IMR-90 (cell line): ENCODE measurements around the gene LY86. TPM values are rescaled to one million over a fixed set of nuclear protein-coding genes. Genes with fewer than 3 reads are reported as not detected.

Experiments
- ATAC-seq: fragments of 200-7000 bp; cut with Tn5 transposase; 2 replicates; pipeline ENCODE4 v1.9.1; 2020; ENCODE audit warnings: low read depth, mild to moderate bottlenecking, moderate library complexity
- BruUV-seq: library from RNA; stranded (reverse); fragments of 400-500 nt; replicated peaks from 2 replicates; lab custom pipeline; 2021; lab: Mats Ljungman, UMichigan
- CTCF ChIA-PET: fragments of 300-600 bp; formaldehyde crosslinking; extraction: SDS; loops from one replicate; lab custom pipeline; 2021; ENCODE audit warnings: antibody characterized with exemption; lab: Yijun Ruan, JAX
- POLR2A ChIA-PET: fragments of 300-600 bp; sonication (Branson Sonifier 250); formaldehyde crosslinking; loops from one replicate; lab custom pipeline; 2022; ENCODE audit warnings: antibody characterized with exemption; ENCODE audit not compliant: unreplicated experiment; lab: Charles Lee
- DNase-seq: peaks from one replicate; pipeline ENCODE4 v3.0.0; 2013
- H2AFZ ChIP-seq: replicated peaks from 2 replicates; pipeline ENCODE3; 2013; ENCODE audit warnings: low read length, mild to moderate bottlenecking; ENCODE audit not compliant: poor library complexity
- H2AK5ac ChIP-seq: 2 replicates; pipeline ENCODE4 v1.6.1; 2013; ENCODE audit warnings: low read depth, low read length, inconsistent platforms
- H2AK9ac ChIP-seq: replicated peaks from 2 replicates; pipeline ENCODE3; 2013; ENCODE audit warnings: mild to moderate bottlenecking, low read depth, low read length, moderate library complexity; ENCODE audit not compliant: poor library complexity
- H2BK120ac ChIP-seq: 2 replicates; pipeline ENCODE4 v1.6.1; 2013; ENCODE audit warnings: low read depth, low read length, inconsistent platforms
- H2BK15ac ChIP-seq: 3 replicates; pipeline ENCODE4 v1.6.1; 2013; ENCODE audit warnings: low read depth, low read length, inconsistent platforms
- H2BK20ac ChIP-seq: 2 replicates; pipeline ENCODE4 v1.6.1; 2013; ENCODE audit warnings: low read depth, mild to moderate bottlenecking, inconsistent platforms, low read length, moderate library complexity
- H2BK5ac ChIP-seq: 2 replicates; pipeline ENCODE4 v1.6.1; 2013; ENCODE audit warnings: mild to moderate bottlenecking, low read depth, low read length, inconsistent platforms; ENCODE audit not compliant: poor library complexity, severe bottlenecking
- H3K14ac ChIP-seq: replicated peaks from 2 replicates; pipeline ENCODE4 v1.6.1; 2013; ENCODE audit warnings: low read depth, low read length, inconsistent platforms
- H3K18ac ChIP-seq: 2 replicates; pipeline ENCODE4 v1.6.1; 2013; ENCODE audit warnings: low read depth, low read length, control low read depth
- H3K23ac ChIP-seq: 2 replicates; pipeline ENCODE4 v1.6.1; 2013; ENCODE audit warnings: low read depth, low read length, inconsistent platforms
- H3K27ac ChIP-seq: 2 replicates; pipeline ENCODE4 v1.5.1; 2013; ENCODE audit warnings: mild to moderate bottlenecking, control low read depth, low read length; ENCODE audit not compliant: insufficient read depth
- H3K27me3 ChIP-seq: 2 replicates; pipeline ENCODE4 v1.6.1; 2013; ENCODE audit warnings: low read length; ENCODE audit not compliant: control insufficient read depth, insufficient read depth
- H3K36me3 ChIP-seq: 2 replicates; pipeline ENCODE4 v1.6.1; 2013; ENCODE audit warnings: low read length, mixed read lengths; ENCODE audit not compliant: control insufficient read depth, insufficient read depth
- H3K4ac ChIP-seq: 2 replicates; pipeline ENCODE4 v1.6.1; 2013; ENCODE audit warnings: low read depth, low read length, inconsistent platforms
- H3K4me1 ChIP-seq: 2 replicates; pipeline ENCODE4 v1.6.1; 2013; ENCODE audit warnings: low read length, mixed read lengths; ENCODE audit not compliant: control insufficient read depth, insufficient read depth
- H3K4me2 ChIP-seq: 2 replicates; pipeline ENCODE4 v1.6.1; 2013; ENCODE audit warnings: low read depth, mild to moderate bottlenecking, control low read depth, low read length, moderate library complexity
- H3K4me3 ChIP-seq: 2 replicates; pipeline ENCODE4 v1.5.1; 2013; ENCODE audit warnings: low read depth, mild to moderate bottlenecking, control low read depth, low read length, moderate library complexity; ENCODE audit not compliant: insufficient read depth
- H3K56ac ChIP-seq: 2 replicates; pipeline ENCODE4 v1.6.1; 2013; ENCODE audit warnings: low read length, inconsistent platforms; ENCODE audit not compliant: insufficient read depth; ENCODE audit errors: extremely low read depth
- H3K79me1 ChIP-seq, 2 experiments: 2 replicates each; pipeline ENCODE4 v1.6.1; 2013; ENCODE audit warnings: low read length in 2 of 2, inconsistent platforms in 1 of 2, low read depth in 1 of 2
- H3K9ac ChIP-seq: 2 replicates; pipeline ENCODE4 v1.6.1; 2013; ENCODE audit warnings: low read depth, low read length, control low read depth
- H3K9me1 ChIP-seq: 2 replicates; pipeline ENCODE4 v1.6.1; 2013; ENCODE audit warnings: low read length, inconsistent platforms; ENCODE audit not compliant: insufficient read depth
- H3K9me3 ChIP-seq: 2 replicates; pipeline ENCODE4 v1.6.1; 2013; ENCODE audit warnings: low read length; ENCODE audit not compliant: control insufficient read depth, insufficient read depth
- H4K20me1 ChIP-seq: 2 replicates; pipeline ENCODE4 v1.6.1; 2013; ENCODE audit warnings: low read length, inconsistent platforms; ENCODE audit not compliant: insufficient read depth
- H4K5ac ChIP-seq: 2 replicates; pipeline ENCODE4 v1.6.1; 2013; ENCODE audit warnings: mild to moderate bottlenecking, low read depth, low read length, control low read depth
- H4K8ac ChIP-seq, 2 experiments: 2 replicates each; pipeline ENCODE4 v1.6.1; 2013; ENCODE audit warnings: low read depth in 2 of 2, low read length in 2 of 2, control low read depth in 1 of 2, inconsistent platforms in 1 of 2
- H4K91ac ChIP-seq: 2 replicates; pipeline ENCODE4 v1.6.1; 2013; ENCODE audit warnings: low read depth, low read length, inconsistent platforms; ENCODE audit not compliant: insufficient read depth
- BHLHE40 ChIP-seq: fragments of 150-350 bp; IDR thresholded peaks from 2 replicates; pipeline ENCODE4 v1.6.1; 2016; ENCODE audit warnings: mild to moderate bottlenecking, low read depth, low read length
- CEBPB ChIP-seq: IDR thresholded peaks from 2 replicates; pipeline ENCODE4 v1.6.1; 2012; ENCODE audit warnings: low read depth, low read length, improper control_type of control experiment
- CHD1 ChIP-seq: IDR thresholded peaks from 2 replicates; pipeline ENCODE4 v1.6.1; 2012; ENCODE audit warnings: low read depth, low read length, improper control_type of control experiment
- FOS ChIP-seq: fragments of 150-350 bp; IDR thresholded peaks from 2 replicates; pipeline ENCODE4 v1.6.1; 2016; ENCODE audit warnings: low read depth, low read length
- MAFK ChIP-seq: IDR thresholded peaks from 2 replicates; pipeline ENCODE4 v1.6.1; 2012; ENCODE audit warnings: low read depth, low read length, improper control_type of control experiment
- MAZ ChIP-seq: IDR thresholded peaks from 2 replicates; pipeline ENCODE4 v1.6.1; 2012; ENCODE audit warnings: low read depth, mild to moderate bottlenecking, low read length, improper control_type of control experiment, moderate library complexity, borderline replicate concordance
- MXI1 ChIP-seq: IDR thresholded peaks from 2 replicates; pipeline ENCODE4 v1.6.1; 2012; ENCODE audit warnings: low read depth, mild to moderate bottlenecking, low read length, moderate library complexity, borderline replicate concordance
- NFE2L2 ChIP-seq: fragments of 150-350 bp; IDR thresholded peaks from 2 replicates; pipeline ENCODE4 v1.6.1; 2016; ENCODE audit warnings: low read depth, mild to moderate bottlenecking, low read length
- POLR2A ChIP-seq: IDR thresholded peaks from 2 replicates; pipeline ENCODE4 v1.6.1; 2012; ENCODE audit warnings: mild to moderate bottlenecking, low read depth, low read length
- RAD21 ChIP-seq: IDR thresholded peaks from 2 replicates; pipeline ENCODE4 v1.6.1; 2012; ENCODE audit warnings: low read length, improper control_type of control experiment
- RCOR1 ChIP-seq: IDR thresholded peaks from 2 replicates; pipeline ENCODE4 v1.6.1; 2012; ENCODE audit warnings: mild to moderate bottlenecking, low read length, improper control_type of control experiment; ENCODE audit not compliant: insufficient replicate concordance
- RFX5 ChIP-seq: IDR thresholded peaks from 2 replicates; pipeline ENCODE4 v1.8.0; 2012; ENCODE audit warnings: low read depth, mild to moderate bottlenecking, low read length, moderate library complexity
- SMC3 ChIP-seq: fragments of 150-350 bp; IDR thresholded peaks from 2 replicates; pipeline ENCODE4 v1.6.1; 2016; ENCODE audit warnings: low read depth, mild to moderate bottlenecking, antibody characterized with exemption, low read length, moderate library complexity
- WGBS, 2 experiments: methylation state at CpG; one replicate each; pipeline versions ENCODE4 v1.1.5 to v1.1.7; 2013; ENCODE audit warnings: missing lambda C conversion rate in 2 of 2; ENCODE audit not compliant: insufficient read length in 1 of 2; ENCODE audit errors: extremely low coverage in 2 of 2; 5-methylcytosine and 5-hydroxymethylcytosine counted together
- dilution Hi-C: fragments of 300-500 bp; cut with HindIII; formaldehyde crosslinking; loops from one replicate; pipeline ENCODE4 v1.14.3; 2018; ENCODE audit warnings: low sequenced_read_pairs; ENCODE audit not compliant: unreplicated experiment
- in situ Hi-C: fragments of 300-500 bp; cut with MboI; formaldehyde crosslinking; loops from 3 replicates; pipeline ENCODE4 v1.14.3; 2019; ENCODE audit warnings: low sequenced_read_pairs, inconsistent platforms, mixed read lengths
- intact Hi-C: fragments of 100-400 bp; cut with micrococcal nuclease; formaldehyde crosslinking; loops from 2 replicates; pipeline ENCODE4 v1.10.0; 2022
- polyA plus RNA-seq, 3 experiments: library from polyadenylated mRNA; depleted of rRNA; stranded (reverse); fragments of >200 nt; gene quantifications; 2 replicates each; pipeline ENCODE4 v1.2.3, GENCODE V29; 2012; ENCODE audit warnings: low replicate concordance in 1 of 3
- total RNA-seq: library from RNA; depleted of rRNA; stranded (reverse); fragments of >200 nt; gene quantifications from 2 replicates; pipeline ENCODE4 v1.2.3, GENCODE V29; 2012
- TF ChIP-seq, protein P1 (sequence below): fragments of 150-350 bp; IDR thresholded peaks from 2 replicates; pipeline ENCODE4 v1.6.1; 2016; ENCODE audit warnings: low read depth, mild to moderate bottlenecking, low read length, moderate library complexity, borderline replicate concordance
- TF ChIP-seq, protein P2 (sequence below): fragments of 150-350 bp; IDR thresholded peaks from 2 replicates; pipeline ENCODE4 v1.6.1; 2017; ENCODE audit warnings: mild to moderate bottlenecking, antibody characterized with exemption, low read length, low read depth
- TF ChIP-seq, protein P3 (sequence below): conservative IDR thresholded peaks from 2 replicates; pipeline ENCODE4 v1.5.1; 2012; ENCODE audit warnings: mild to moderate bottlenecking, low read depth, low read length, improper control_type of control experiment

LY86 gene
- total and polyA plus RNA-seq, 2 of the 4 experiments (the other 2 are of a cell fraction) = not detected

DNA sequence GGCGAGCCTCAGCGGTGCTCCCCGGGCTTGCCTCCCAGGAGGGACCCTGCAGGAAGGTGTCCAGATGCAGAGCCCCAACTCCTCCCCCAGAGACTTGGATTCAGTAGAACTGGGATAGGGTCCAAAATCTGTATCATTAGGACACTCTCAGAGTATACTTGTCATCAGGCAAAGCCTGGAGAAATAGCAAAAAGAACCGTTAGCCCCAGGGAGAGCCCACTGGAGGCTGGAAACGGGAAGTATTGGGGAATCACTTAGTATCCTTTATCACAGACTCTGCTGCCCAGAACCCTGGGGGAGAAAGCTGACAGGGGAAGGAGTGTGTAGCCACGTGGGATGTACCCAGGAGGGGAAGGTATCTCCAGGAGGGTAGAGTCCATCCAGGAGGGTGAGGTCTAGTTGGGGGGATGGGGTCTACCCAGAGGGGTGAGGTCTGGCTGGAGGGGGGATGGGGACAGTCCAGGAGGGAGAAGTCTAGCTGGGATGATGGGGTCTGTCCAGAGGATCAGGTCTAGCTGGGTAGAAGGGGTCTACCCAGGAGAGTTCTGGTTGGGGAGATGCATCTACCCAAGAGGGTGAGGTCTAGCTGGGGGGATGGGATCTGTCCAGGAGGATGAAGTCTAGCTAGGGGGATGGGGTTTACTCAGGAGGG, 107.2 kb downstream of the LY86 start:
- Histone ChIP-seq H2AFZ (peak overlapping the region; percentile 56), H2BK5ac (no peak overlapping the region), H2BK120ac (no peak overlapping the region), H3K9me3 (no peaks in the 10 kb centered on the region), H3K27me3 (no peaks in the 10 kb centered on the region), H4K5ac (no peak overlapping the region), H2AK9ac (no peak overlapping the region), H2BK15ac (no peak overlapping the region), H3K27ac (no peak overlapping the region), H3K4me2 (no peak overlapping the region), H3K4me3 (no peak overlapping the region), H4K91ac (no peak overlapping the region), H3K9me1 (peaks cover 6% of the 10 kb centered on the region), H3K14ac (no peak overlapping the region), H3K4ac (no peak overlapping the region), H3K18ac (no peak overlapping the region), H3K4me1 (peaks cover 5% of the 10 kb centered on the region; the same call in 1 of the 2 replicates), H2BK20ac (no peak overlapping the region), H4K20me1 (no peaks in the 10 kb centered on the region), H3K36me3 (no peaks in the 10 kb centered on the region), H3K9ac (no peak overlapping the region), H3K23ac (no peak overlapping the region), H4K8ac (no peak overlapping the region), H3K79me1 (no peaks in the 10 kb centered on the region), H2AK5ac (no peak overlapping the region), H3K56ac (no peak overlapping the region)
- dilution Hi-C loops = no loop called here
- 0% methylated on average over 1 of the region's 6 CpGs; no CpG with 5 or more reads in 1 of the 2 experiments for WGBS, 2 experiments
- DNase-seq = no peak
- ATAC-seq = no peak
- CTCF ChIA-PET = interaction anchor here (0.6 kb wide), 1 partner anchor 391 kb away, joined by 4 read pairs; no protein-coding TSS in a partner anchor
- POLR2A ChIA-PET = no interaction called here
- in situ Hi-C loops = loop anchor here (25.0 kb wide), 1 partner anchor 917 kb away; no protein-coding TSS in a partner anchor
- intact Hi-C loops = no loop called here
- TF ChIP-seq RFX5 (no peak), MAFK (no peak), MXI1 (no peak), POLR2A (no peak), SMC3 (no peak), BHLHE40 (no peak), FOS (no peak), CHD1 (no peak), NFE2L2 (no peak), MAZ (no peak), CEBPB (no peak), RAD21 (no peak), RCOR1 (no peak)
- TF ChIP-seq, protein P1, sequence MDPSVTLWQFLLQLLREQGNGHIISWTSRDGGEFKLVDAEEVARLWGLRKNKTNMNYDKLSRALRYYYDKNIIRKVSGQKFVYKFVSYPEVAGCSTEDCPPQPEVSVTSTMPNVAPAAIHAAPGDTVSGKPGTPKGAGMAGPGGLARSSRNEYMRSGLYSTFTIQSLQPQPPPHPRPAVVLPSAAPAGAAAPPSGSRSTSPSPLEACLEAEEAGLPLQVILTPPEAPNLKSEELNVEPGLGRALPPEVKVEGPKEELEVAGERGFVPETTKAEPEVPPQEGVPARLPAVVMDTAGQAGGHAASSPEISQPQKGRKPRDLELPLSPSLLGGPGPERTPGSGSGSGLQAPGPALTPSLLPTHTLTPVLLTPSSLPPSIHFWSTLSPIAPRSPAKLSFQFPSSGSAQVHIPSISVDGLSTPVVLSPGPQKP = no peak
- TF ChIP-seq, protein P2, sequence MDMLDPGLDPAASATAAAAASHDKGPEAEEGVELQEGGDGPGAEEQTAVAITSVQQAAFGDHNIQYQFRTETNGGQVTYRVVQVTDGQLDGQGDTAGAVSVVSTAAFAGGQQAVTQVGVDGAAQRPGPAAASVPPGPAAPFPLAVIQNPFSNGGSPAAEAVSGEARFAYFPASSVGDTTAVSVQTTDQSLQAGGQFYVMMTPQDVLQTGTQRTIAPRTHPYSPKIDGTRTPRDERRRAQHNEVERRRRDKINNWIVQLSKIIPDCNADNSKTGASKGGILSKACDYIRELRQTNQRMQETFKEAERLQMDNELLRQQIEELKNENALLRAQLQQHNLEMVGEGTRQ = no peak
- TF ChIP-seq, protein P3, sequence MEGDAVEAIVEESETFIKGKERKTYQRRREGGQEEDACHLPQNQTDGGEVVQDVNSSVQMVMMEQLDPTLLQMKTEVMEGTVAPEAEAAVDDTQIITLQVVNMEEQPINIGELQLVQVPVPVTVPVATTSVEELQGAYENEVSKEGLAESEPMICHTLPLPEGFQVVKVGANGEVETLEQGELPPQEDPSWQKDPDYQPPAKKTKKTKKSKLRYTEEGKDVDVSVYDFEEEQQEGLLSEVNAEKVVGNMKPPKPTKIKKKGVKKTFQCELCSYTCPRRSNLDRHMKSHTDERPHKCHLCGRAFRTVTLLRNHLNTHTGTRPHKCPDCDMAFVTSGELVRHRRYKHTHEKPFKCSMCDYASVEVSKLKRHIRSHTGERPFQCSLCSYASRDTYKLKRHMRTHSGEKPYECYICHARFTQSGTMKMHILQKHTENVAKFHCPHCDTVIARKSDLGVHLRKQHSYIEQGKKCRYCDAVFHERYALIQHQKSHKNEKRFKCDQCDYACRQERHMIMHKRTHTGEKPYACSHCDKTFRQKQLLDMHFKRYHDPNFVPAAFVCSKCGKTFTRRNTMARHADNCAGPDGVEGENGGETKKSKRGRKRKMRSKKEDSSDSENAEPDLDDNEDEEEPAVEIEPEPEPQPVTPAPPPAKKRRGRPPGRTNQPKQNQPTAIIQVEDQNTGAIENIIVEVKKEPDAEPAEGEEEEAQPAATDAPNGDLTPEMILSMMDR = no peak
- no TSS peak for BruUV-seq
